ENCODE data around the gene TNFRSF11A.

DNA sequence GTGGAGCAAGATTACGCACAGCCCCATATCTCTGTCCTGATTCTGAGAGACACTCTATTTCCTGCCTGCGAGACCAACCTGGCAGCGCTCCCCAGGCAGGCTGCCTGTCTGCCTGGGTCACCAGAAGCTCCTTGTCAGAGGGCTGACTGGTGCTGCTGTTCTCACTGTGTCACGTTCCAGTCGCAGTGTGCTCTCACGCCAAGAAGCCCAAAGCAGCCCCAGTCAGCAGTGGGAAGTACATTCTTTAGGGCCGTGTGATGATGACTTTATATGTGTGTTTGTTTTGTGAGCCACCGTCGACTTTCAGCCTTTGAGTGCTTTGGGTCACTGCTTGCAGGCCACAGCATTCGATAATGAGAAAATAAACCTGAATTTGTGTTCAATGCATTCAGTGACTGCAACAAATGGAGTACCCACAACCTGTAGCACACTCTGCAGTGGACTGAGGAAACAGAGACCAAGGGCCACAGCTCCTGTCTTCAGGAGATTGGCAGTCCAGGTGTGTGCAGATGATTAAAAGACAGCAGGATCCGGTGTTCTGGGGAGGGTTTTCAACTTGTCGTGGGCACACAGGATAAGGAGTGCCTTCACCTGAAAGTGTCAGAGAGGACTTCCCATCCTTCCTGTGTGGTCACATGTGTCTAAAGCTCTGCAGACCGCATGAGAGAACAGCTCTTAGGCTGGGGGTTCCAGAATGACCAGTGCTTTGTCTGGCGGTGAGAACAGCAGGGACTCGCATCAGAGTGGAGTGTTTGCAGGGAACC, 4.8 kb downstream of the TNFRSF11A start:
- TF ChIP-seq POLR2AphosphoS5 (IDR thresholded peaks at IDR 0.05; ENCODE audit: borderline replicate concordance, low read depth, low read length), result no peak
- no peak for TF ChIP-seq EZH2 (IDR thresholded peaks at IDR 0.05)
- no peak for TF ChIP-seq FOXP2 (optimal IDR thresholded peaks at IDR 0.05; ENCODE audit: control extremely low read depth, extremely low read length, insufficient read depth)
